Stimulated activated CD4-positive, alpha-beta T cell treated with anti-CD3 and anti-CD28 coated beads, TNF-alpha, amount 100 ng/mL, for 24 hours (primary cell): ENCODE measurements around the gene KNSTRN.
A peak's percentile ranks its signal among the peaks of the same experiment; 100 is the strongest.

Experiments
- DNase-seq, 3 experiments: peaks; one replicate each; pipeline ENCODE4 v3.0.0-alpha.2; 2020; ENCODE audit warnings: low read depth in 3 of 3

The KNSTRN gene

DNA sequence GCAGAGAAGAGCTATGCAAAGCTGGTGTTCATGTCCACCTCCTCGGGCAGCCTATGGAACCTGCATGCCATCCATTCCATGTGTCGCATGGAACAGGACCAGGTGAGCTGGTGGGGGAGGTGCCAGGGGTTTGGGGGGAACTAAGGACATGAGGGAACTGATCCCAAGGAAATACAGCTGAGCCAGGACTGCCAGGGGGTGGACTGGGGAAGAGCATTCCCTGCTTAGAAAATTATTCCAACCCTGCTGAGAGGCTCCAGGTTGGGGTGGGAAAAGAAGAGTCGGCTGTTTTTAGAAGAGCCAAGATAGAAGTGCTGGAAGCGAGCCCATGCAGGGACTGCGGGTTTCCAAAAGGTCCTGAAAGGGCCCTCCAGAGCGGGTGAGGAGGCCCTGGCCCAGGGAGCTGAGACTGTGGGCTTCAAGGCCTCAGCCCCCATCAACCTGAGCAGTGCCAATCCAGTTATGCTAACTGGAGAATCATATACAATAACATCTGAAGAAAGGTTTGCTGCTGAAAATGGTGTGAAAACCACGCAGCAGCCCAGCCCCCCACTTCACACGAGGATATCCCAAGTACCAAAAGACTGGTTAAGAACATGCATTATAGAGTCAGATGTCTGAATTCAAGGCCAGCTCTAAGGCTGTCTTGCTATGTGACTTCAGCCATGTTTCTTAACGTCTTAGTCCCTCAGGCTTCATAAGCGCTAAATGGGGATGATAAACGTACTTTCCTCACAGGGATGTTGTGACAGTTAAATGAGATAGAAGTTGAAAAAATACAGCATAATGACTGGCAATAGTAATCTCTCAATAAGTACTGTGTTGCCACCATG is 16.7 kb upstream of the KNSTRN start:
- DNase-seq, result no peak

GRCh38 chr15:40366457-40367370 is 15.8 kb upstream of the KNSTRN start:
- no peak for DNase-seq

DNA sequence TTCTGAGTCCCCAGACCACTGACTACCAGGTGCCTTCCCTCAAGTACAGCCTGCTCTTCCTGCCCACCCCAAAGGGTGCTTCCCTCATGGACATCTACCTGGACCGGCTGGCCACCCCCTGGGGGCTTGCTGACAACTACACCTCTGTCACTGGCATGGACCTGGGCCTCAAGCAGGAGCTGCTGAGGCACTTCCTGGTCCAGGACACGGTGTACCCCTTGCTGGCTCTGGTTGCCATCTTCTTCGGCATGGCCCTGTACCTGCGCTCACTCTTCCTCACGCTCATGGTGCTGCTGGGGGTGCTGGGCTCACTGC is 15.2 kb upstream of the KNSTRN start:
- DNase-seq, result no peak

DNA sequence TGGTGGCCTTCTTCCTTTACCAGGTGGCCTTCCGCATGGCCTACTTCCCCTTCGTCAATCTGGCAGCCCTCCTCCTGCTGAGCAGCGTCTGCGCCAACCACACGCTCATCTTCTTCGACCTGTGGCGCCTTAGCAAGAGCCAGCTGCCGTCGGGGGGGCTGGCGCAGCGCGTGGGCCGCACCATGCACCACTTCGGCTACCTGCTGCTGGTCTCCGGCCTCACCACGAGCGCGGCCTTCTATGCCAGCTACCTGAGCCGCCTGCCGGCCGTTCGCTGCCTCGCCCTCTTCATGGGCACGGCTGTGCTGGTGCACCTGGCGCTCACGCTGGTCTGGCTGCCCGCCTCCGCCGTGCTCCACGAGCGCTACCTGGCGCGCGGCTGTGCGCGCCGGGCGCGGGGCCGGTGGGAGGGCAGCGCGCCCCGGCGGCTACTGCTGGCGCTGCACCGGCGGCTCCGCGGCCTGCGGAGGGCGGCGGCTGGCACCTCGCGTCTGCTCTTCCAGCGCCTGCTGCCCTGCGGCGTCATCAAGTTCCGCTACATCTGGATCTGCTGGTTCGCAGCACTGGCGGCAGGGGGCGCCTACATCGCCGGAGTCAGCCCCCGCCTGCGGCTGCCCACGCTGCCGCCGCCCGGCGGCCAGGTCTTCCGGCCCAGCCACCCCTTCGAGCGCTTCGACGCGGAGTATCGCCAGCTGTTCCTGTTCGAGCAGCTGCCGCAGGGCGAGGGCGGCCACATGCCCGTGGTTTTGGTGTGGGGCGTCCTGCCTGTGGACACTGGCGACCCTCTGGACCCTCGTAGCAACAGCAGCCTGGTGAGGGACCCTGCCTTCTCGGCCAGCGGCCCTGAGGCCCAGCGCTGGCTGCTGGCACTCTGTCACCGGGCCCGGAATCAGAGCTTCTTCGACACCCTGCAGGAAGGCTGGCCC is 14.6 kb upstream of the KNSTRN start:
- peak; percentile 66 to 84 (median 69) for DNase-seq

GRCh38 chr15:40368719-40369473 is 13.6 kb upstream of the KNSTRN start:
- no peak for DNase-seq

DNA sequence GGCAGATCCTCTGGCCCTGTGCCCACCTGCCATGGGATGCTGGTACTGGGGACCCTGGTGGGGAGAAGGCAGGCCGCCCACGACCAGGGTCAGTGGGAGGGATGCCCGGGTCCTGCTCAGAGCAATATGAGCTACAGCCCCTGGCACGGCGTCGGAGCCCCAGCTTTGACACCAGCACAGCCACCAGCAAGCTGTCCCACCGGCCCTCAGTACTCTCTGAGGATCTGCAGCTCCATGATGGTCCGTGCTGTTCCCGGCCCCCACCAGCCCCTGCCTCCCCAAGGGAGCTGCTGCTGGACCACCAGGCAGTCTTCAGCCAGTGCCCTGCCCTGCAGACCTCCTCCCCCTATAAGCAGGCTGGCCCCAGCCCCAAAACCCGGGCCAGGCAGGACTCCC is 13.0 kb upstream of the KNSTRN start:
- DNase-seq, result no peak

GRCh38 chr15:40369971-40370370 is 12.6 kb upstream of the KNSTRN start:
- no peak for DNase-seq

DNA sequence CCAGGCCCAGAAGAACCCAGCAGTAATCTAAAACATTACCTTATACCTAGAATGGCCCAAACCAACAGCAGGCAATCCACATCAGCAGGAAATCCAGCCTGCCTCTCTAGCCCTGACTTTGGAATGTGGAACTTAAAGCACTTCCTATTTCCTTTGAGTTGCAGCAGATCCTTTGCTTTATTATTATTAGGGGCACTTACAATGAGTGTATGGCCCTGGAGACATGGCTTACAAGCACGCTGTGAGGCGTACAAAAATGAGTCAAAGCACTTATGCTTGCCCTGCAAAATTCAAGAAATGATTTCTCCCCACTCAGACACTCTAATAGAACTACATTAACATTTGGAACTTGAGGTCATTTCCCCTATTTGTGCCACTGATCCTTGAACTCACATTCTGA is 9.5 kb upstream of the KNSTRN start:
- DNase-seq, result no peak

DNA sequence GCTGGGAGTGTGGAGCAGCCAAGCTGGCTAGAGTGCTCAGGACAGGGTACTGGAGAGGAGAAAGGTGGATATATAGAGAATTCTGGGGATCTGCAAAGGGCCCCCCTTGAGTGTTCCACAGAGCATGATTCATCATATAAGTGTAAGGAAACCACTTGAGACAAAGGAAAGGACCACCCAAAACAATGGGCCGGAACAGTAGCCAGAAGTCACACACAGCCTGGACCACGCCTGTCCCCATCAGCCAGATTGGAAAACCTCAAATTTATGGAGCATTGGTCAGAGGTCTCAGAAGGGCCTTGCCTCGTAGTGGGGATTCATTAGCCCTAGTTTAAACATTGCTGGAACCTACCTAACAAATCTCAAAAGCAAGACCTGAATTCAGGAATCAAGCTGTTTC is 4.9 kb upstream of the KNSTRN start:
- no peak for DNase-seq

- DNase-seq, result no peak
Observed at GRCh38 chr15:40379374-40379773, 3.1 kb upstream of the KNSTRN start.

GRCh38 chr15:40379853-40380252 is 2.7 kb upstream of the KNSTRN start:
- DNase-seq, result no peak

DNA sequence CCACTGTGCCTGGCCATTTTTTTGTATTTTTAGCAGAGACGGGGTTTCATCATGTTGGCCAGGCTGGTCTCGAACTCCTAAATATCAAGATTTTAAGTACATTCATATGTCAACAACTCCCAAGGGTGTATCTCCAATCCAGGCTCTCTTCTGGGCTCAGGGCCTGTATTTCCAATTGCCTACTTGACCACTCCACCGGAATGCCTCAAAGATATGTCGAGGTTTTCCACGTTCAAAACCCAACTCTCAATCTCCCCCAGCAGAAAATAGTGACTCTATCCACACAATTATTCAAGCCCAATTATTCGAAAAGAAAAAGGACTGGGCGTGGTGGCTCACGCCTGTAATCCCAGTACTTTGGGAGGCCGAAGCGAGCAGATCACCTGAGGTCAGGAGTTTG is 1.9 kb upstream of the KNSTRN start:
- DNase-seq, result no peak

DNA sequence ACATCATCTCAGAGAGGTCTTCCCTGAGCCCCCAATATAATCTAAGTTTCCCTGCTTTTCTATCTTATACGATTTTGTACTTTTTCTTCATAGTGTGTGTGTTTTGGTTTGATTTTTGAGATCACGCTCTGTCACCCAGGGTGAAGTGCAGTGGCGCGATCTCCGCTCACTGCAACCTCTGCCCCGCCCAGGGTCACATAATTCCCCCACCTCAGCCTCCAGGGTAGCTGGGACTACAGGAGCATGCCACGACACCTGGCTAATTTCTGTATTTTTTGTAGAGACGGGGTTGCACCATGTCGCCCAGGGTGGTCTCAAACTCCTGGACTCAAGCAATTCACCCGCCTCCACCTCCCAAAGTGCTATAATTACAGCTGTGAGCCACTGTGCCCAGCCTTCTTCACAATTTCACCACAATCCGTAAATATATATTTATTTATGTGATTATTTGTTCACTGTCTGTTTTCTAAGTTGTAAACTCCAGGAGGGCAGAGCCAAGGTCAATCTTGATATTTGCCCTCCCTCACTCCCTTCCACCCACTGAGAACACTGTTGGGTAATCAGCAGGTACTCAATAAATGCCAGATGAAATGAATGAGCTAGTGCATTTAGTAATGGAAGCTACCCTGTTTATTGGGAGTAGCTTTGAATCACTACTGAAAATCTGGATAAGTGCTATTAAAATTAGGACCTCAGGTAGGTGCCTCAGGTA is 547 bp upstream of the KNSTRN start:
- DNase-seq, result no peak

GRCh38 chr15:40386480-40386879 is 4.0 kb downstream of the KNSTRN start:
- DNase-seq, result no peak

DNA sequence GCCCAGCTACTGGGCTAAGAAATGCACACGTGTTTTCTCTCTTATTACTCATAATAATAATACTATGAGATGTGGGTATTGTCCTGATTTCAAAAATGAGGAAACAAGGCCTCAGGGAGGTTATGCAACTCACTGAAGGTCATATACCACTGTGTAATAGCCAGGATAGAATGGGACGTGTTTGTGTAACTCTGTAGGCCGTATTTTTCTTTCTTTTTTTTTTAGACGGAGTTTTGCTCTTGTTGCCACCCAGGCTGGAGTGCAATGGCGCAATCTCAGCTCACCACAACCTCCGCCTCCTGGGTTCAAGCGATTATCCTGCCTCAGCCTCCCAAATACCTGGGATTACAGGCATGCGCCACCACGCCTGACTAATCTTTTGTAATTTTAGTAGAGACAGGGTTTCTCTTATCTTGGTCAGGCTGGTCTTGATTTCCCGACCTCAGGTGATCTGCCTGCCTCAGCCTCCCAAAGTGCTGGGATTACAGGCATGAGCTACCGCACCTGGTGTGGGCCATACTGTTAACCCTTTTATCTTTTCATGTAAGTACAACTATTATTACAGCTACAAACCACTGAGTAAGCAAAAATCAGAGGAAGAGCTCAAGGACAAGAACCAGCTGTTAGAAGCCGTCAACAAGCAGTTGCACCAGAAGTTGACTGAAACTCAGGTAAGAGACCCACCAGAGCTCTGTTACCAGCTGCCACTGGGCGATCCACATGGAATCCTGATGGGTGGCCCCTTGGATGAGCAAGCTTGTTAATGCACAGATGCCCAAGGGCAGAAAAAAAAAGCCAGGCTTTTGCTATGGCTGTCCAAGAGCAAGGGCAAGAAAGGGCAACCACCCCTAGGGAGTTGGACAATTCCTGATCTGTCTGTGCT is 6.7 kb downstream of the KNSTRN start:
- DNase-seq, result no peak

DNA sequence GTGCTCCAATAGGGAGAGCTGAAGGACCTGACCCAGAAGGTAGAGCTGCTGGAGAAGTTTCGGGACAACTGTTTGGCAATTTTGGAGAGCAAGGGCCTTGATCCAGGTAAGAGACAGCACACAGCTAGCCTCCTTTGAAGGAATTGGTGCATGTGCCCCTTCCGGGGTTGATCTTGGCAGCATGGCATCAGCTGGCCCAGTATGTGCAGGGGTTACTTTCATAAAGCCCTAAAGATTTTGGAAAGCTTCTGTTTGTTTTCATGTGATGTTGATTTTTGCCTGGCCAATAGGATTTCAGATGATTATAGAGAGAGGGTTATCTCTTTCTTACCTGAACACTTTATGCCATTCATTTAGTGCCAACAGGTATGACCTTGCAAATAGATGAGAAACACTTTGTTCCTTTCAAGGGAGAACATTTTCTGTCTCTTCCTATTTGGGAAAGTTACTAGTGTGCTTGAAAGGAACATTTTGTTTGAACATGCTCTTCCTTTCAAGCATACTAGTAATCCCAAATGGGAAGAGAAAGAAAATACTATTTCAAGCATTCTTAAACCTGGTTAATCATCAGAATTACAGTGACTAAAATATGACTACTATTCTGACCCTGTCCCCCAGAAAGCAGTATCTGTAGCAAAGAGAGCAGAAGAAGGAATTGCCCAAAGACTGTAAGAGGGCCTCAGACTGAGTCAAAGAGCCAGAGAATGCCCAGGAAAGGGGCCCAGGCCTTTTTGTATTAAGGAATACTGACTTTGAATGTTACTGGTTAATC is 7.5 kb downstream of the KNSTRN start:
- no peak for DNase-seq

GRCh38 chr15:40392986-40393948 is 10.7 kb downstream of the KNSTRN start:
- DNase-seq, result no peak
